AG04449 (cell line): ENCODE results near the gene IZUMO4.

Experiments
- CTCF ChIA-PET: fragments of 350-600 bp; formaldehyde crosslinking; extraction: SDS; loops from one replicate; lab custom pipeline; 2021; ENCODE audit warnings: antibody characterized with exemption; lab: Yijun Ruan, JAX
- POLR2A ChIA-PET: fragments of 400-600, 350-600 bp; formaldehyde crosslinking; extraction: SDS; loops from one replicate; lab custom pipeline; 2020; ENCODE audit warnings: antibody characterized with exemption, inconsistent platforms; lab: Yijun Ruan, JAX
- DNase-seq: peaks from one replicate; pipeline ENCODE4 v3.0.0-alpha.2; 2010; ENCODE audit warnings: low read depth, low spot score
- H3K4me3 ChIP-seq: 2 replicates; pipeline ENCODE4 v1.5.1; 2011; ENCODE audit warnings: low read depth, mild to moderate bottlenecking, control low read depth, low read length
- TF ChIP-seq, protein P1 (sequence below): IDR thresholded peaks from one replicate; pipeline ENCODE4 v1.5.1; 2011; ENCODE audit warnings: mild to moderate bottlenecking, moderate library complexity, low read length, control low read depth, inconsistent platforms; ENCODE audit not compliant: insufficient read depth; ENCODE audit errors: missing control alignments

The IZUMO4 gene

DNA sequence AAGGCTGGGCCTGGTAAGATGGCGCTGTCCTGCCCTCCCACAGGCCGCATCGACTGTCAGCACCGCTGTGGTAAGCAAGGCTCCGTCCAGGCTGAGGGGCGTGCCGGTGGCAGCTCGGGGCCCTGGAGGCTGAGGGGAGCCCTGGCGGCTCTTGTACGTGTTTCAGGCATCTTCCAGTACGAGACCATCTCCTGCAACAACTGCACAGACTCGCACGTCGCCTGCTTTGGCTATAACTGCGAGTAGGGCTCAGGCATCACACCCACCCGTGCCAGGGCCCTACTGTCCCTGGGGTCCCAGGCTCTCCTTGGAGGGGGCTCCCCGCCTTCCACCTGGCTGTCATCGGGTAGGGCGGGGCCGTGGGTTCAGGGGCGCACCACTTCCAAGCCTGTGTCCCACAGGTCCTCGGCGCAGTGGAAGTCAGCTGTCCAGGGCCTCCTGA lies 1.2 kb downstream of the IZUMO4 start:
- ChIA-PET POLR2A (no interaction called here), CTCF (interaction anchor here (0.9 to 2.0 kb wide), 2 partner anchors 79 to 142 kb away, joined by 3 to 10 read pairs; no protein-coding TSS in a partner anchor)
- DNase-seq, result no peak
- TF ChIP-seq, protein P1, sequence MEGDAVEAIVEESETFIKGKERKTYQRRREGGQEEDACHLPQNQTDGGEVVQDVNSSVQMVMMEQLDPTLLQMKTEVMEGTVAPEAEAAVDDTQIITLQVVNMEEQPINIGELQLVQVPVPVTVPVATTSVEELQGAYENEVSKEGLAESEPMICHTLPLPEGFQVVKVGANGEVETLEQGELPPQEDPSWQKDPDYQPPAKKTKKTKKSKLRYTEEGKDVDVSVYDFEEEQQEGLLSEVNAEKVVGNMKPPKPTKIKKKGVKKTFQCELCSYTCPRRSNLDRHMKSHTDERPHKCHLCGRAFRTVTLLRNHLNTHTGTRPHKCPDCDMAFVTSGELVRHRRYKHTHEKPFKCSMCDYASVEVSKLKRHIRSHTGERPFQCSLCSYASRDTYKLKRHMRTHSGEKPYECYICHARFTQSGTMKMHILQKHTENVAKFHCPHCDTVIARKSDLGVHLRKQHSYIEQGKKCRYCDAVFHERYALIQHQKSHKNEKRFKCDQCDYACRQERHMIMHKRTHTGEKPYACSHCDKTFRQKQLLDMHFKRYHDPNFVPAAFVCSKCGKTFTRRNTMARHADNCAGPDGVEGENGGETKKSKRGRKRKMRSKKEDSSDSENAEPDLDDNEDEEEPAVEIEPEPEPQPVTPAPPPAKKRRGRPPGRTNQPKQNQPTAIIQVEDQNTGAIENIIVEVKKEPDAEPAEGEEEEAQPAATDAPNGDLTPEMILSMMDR, result no peak
- no peak overlapping the region for H3K4me3 ChIP-seq

DNA sequence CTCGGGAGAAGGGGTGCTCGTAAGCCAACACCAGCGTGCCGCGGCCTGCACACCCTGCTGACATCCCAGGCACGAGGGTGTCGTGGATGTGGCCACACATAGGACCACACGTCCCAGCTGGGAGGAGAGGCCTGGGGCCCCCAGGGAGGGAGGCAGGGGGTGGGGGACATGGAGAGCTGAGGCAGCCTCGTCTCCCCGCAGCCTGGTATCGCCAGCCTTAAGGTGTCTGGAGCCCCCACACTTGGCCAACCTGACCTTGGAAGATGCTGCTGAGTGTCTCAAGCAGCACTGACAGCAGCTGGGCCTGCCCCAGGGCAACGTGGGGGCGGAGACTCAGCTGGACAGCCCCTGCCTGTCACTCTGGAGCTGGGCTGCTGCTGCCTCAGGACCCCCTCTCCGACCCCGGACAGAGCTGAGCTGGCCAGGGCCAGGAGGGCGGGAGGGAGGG lies 2.4 kb downstream of the IZUMO4 start:
- POLR2A ChIA-PET, result no interaction called here
- CTCF ChIA-PET, result no interaction called here
- TF ChIP-seq, protein P1, result no peak
- no peak overlapping the region for H3K4me3 ChIP-seq
- DNase-seq, result no peak

GRCh38 chr19:2099937-2100718 lies 3.4 kb downstream of the IZUMO4 start:
- TF ChIP-seq, protein P1, result no peak
- CTCF ChIA-PET, result no interaction called here
- H3K4me3 ChIP-seq, result no peak overlapping the region
- no peak for DNase-seq
- POLR2A ChIA-PET, result no interaction called here

GRCh38 chr19:2100719-2101061 lies 4.0 kb downstream of the IZUMO4 start:
- DNase-seq, result no peak
- TF ChIP-seq, protein P1, result no peak
- ChIA-PET POLR2A (no interaction called here), CTCF (no interaction called here)
- H3K4me3 ChIP-seq, result no peak overlapping the region

DNA sequence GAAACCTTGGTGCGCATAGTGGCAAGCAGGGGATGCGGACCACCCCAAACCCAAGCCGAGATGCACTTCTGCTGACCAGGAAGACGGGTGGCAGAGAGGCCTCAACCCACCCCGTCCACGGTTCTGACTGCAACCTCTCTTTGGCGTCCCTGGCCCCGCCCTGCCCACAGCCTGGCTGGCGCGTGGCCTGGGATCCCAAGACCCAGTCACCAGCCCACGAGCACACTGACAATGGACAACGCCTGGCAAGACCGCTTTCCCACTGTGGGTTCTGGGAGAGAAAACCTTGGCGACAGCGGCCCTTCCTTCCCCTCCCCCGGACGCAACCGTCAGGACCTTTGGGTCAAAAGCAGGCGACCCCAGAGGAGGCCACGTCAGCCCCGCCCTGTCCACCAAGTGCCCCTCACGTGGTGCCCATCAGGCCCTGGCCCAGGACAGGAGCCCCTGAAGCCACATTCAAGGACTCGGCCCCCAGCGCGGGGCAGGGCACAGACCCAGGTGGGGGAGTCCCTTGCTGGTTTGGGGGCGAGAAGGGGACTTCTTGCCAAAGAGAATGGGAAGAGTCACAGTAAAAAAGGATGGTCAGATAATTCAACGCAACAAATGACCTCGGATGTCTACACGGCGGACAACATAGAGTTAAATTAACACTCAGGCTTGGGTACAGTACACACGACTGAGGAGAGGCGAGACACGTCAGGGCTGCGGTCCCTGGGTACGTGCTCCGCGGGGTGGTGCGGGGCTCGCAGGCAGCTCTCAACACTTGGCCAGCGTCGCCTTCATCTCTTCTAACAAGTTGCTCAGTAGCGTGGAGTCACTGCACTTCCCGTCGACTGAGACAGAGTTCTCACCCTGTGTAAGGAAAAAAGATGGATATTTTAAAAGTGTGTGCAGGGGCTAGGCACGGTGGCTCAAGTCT lies 5.0 kb downstream of the IZUMO4 start:
- no peak for DNase-seq
- ChIA-PET POLR2A (no interaction called here), CTCF (no interaction called here)
- H3K4me3 ChIP-seq, result no peak overlapping the region
- TF ChIP-seq, protein P1, result no peak
